NCI-H2227 treated with DMSO at 0.1 percent for 48 hours (cell line): ENCODE data around the gene SEL1L.
A peak's percentile ranks its signal among the peaks of the same experiment; 100 is the strongest.
"Not testable (repeated sequence)": the region's sequence is repeated elsewhere in the genome, so short reads cannot be mapped to it uniquely, and the experiment has no call there.

Experiments
- DNase-seq: peaks from one replicate; lab custom pipeline; 2025; lab: John Stamatoyannopoulos, UW

Gene SEL1L

GRCh38 chr14:81447021-81447764, 86.5 kb downstream of the SEL1L start:
- no peak for DNase-seq

DNA sequence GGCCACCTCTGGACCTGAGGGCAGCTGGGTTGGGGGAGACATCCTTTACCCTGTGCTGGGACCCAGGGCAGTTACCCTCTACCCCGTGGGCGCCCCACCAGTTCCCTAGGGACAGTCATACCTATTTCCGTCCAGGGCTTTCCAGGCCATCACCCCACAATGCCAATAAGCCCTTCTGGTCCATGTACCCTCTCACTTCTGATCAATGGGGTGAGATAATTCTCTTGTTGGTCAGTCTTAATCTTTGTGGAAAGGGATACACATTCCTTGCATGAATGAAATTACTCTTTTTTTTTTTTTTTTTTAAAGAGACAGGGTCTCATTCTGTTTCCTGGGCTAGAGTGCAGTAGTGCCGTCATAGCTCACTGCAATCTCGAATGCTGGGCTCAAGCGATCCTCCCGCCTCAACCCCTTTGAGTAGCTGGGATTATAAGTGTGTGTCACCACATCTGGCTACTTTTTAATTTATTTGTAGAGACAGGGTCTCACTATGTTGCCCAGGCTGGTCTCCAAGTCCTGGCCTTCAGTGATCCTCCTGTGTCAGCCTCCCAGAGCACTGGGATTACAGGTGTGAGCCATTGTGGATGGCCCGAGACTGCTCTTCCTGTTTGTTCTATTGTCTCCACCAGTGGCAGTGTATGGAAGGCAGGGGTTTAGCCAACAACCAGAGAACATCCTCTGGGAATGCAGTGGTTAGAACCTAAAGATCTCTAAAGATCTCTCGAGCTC, 87.2 kb downstream of the SEL1L start:
- DNase-seq: no peak

GRCh38 chr14:81441626-81442134, 92.0 kb downstream of the SEL1L start:
- no peak for DNase-seq

- no peak for DNase-seq
Observed at GRCh38 chr14:81440041-81440440, 93.6 kb downstream of the SEL1L start.

DNA sequence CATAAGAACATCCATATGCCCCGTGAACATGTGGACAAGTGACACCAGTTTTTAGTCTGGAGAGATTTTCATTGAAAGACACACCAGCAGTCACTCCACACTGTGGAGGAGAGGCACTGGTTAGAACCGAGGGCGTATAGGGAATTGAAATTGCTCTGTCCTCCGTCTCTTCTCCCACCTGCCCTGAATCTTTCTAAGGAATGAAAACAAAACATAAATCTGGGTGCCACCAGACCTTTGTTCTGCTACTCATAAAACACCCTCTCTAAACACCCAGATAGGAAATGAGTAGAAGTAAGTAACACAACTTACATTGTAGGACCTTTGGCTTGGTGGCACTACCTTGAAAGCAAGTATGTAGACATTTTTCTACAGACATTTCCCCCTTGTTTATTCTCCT, 96.4 kb downstream of the SEL1L start:
- DNase-seq: no peak

- peak; percentile 72 for DNase-seq
Observed at GRCh38 chr14:81436296-81437138, 97.1 kb downstream of the SEL1L start.

- DNase-seq: peak; percentile 60
Observed at GRCh38 chr14:81435391-81436295, 98.0 kb downstream of the SEL1L start.

GRCh38 chr14:81435048-81435390, 98.6 kb downstream of the SEL1L start:
- DNase-seq: no peak

DNA sequence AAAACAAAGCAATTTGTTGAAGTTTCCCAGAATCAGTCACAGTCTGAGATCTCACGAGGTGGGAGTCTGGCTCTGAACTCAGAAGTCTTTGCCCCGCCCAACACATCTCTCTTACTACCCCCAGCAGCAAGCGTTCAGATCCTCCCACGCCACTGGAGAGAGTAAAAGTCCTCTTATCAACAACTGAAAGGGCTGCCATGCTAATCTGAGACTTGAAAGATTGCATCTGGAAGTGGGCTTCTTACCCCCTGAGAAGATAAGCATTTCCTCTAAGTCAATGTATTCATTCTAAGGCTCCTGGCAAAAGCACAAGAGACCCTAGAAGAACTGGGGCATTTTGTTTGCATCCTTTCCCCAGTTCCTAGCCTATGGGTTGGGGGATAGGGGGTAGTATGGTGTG, 99.4 kb downstream of the SEL1L start:
- DNase-seq: peak; percentile 6

DNA sequence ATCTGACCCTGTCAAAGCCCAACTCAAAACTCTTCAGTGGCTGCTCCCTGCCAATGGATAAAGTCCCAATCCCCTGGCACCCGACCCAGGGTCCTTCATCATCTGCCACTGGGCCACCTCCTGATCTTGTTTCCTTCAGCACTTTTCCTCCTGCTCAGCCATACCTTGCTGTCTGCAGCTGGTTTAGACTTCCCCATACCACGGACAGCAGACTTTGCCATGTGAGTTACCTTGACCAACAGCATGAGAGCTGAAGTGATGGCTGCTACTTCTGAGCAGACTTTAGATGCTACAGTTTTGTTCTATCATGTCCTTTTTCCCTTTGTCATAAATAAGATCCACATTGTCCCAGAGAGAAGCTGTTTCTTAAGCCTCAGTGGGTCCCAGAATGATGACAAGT, 100.3 kb downstream of the SEL1L start:
- DNase-seq: no peak

DNA sequence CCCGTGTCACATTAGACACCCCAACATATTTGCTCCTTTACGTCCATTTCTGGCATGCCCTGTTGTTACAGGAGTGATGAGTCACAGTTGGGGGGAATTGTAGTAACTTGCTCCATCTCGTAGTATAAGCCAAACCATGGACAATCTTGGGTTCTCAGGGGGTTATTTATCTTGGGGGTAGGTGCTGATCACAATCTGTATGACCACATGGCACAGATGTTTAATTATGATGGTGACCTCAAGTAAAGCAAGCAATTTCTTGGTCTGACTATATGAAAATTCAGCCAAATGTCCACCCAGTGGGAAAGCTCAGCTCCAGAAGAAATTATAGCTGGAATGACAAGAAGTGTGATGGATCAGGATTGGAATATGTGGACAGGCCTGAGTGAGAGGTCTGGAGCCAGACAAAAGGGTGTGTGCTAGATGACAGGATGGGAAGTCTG, 101.4 kb downstream of the SEL1L start:
- no peak for DNase-seq

GRCh38 chr14:81430235-81430634, 103.4 kb downstream of the SEL1L start:
- DNase-seq: no peak

- DNase-seq: not testable (repeated sequence)
Observed at GRCh38 chr14:81429749-81430148, 103.9 kb downstream of the SEL1L start.

DNA sequence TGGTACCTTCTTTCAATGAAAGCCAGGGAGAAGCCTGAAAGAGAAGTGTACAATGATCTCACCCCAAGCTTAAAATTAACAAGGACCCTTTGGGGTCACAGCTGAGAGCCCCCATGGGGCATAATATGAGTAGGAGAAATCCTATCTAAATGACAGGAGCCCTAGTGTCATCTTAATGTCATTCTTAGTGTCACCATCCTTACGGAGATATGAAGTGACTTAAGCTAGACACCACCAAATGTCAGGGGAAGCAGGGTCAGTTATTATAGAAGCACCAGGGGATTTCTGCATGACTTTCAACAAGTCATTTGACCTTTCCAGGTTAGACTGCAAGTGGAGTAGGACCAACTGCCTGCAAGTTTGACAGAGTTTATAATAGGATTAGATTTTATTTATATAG, 104.6 kb downstream of the SEL1L start:
- DNase-seq: no peak

DNA sequence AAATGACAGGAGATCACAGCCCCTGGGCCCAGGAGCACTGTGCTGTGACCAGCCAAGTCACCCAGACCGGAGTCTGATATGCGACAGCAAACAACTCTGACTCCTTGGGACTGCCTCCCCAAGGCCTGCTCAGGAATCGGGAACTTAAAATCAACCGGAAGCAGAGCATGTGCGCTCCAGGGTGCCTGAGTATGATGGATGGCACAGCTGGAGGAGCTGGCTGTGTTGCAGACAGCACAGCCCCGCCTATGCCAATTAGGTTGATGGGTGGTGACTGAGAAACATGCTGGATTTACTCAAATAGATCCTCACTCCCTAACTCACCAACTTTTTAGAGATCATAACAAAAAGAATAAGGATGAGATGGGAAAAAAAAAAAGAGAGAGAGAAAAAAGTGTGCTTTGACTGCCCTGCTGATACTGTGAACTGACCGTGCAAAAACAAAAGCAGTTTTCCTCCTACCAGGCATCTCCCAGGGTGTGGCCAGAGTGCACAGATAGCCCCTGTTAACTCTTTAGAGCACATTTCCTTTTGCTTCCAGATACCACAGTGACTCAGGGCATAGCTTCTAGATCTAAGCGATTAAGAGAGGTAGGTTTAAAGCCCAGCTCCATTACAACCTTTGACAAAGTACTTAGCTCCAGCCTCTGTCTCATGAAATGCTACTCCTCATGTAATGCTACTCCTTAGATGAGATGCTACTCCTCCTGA, 106.2 kb downstream of the SEL1L start:
- peak; percentile 43 for DNase-seq

DNA sequence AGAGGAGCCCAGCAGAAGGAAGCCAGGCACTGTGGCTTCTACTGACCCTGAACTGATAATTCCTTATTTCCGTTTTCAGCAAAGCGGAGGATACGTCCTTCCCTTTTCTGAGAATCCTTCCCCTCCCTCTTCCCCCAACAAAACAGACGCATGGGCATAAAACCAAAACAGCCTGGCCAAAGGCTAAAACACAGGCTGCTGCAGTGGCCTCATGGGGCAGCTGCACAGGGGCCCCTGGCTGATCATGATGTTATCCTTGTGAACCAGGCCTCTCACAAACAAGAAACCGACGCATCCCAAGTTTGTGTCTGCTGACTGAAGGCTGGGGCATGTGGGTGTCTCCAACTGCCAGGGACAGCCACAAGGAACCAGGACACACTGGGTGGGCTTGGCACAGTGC, 110.1 kb downstream of the SEL1L start:
- DNase-seq: no peak
